Tibial nerve (tissue), 4 donors: Measurements from ENCODE around the gene SLC24A5. TPM values are rescaled to one million over a fixed set of nuclear protein-coding genes. Genes with fewer than 3 reads are reported as not detected.

Source experiments
- DNase-seq, 2 donors: peaks; one replicate each; pipeline ENCODE4 v3.0.0-alpha.2; 2019; ENCODE audit warnings: low spot score in 2 of 2
- H3K27ac ChIP-seq, 4 donors: fragments of 200-600 bp; sonication (generic) in 3 of 4; one replicate each; pipeline ENCODE4 v1.5.1; 2017 to 2019; ENCODE audit warnings: mild to moderate bottlenecking in 1 of 4
- H3K27me3 ChIP-seq, 2 donors: fragments of 200-600 bp; sonication (generic) in 1 of 2; one replicate each; pipeline versions ENCODE4 v1.5.1 to v1.6.0; 2017 to 2019
- H3K36me3 ChIP-seq, 3 donors: fragments of 200-600 bp; sonication (generic); one replicate each; pipeline ENCODE4 v1.5.1; 2018 to 2019
- H3K4me1 ChIP-seq, 4 donors: fragments of 200-600 bp; sonication (generic) in 3 of 4; one replicate each; pipeline ENCODE4 v1.5.1; 2017 to 2019
- H3K4me3 ChIP-seq, 4 donors: fragments of 200-600 bp; sonication (generic) in 3 of 4; one replicate each; pipeline ENCODE4 v1.5.1; 2017 to 2019; ENCODE audit warnings: mild to moderate bottlenecking in 1 of 4, moderate library complexity in 1 of 4
- H3K9me3 ChIP-seq, 4 donors: fragments of 200-600 bp; sonication (generic) in 3 of 4; one replicate each; pipeline ENCODE4 v1.5.1; 2017 to 2019
- CTCF ChIP-seq, 5 experiments: fragments of 200-600 bp in 3 of 5; fragments of 450-650 bp in 2 of 5; sonication (generic) in 3 of 5; IDR thresholded peaks; one replicate each; pipeline ENCODE4 v1.5.1; 2016 to 2019; ENCODE audit warnings: antibody characterized with exemption in 5 of 5, mild to moderate bottlenecking in 3 of 5, moderate library complexity in 2 of 5
- EP300 ChIP-seq, 2 donors: sonication (generic); formaldehyde crosslinking; IDR thresholded peaks; one replicate each; pipeline ENCODE4 v1.6.1; 2017; ENCODE audit warnings: antibody characterized with exemption in 2 of 2, mild to moderate bottlenecking in 1 of 2
- POLR2A ChIP-seq, 2 donors: fragments of 450-650 bp; IDR thresholded peaks; one replicate each; pipeline ENCODE4 v1.6.1; 2017; ENCODE audit warnings: antibody characterized with exemption in 2 of 2, mild to moderate bottlenecking in 2 of 2, moderate library complexity in 2 of 2
- whole genome bisulfite sequencing, 2 donors: methylation state at CpG; one replicate each; pipeline ENCODE4 v1.1.5; 2018; 5-methylcytosine and 5-hydroxymethylcytosine counted together
- total RNA-seq, 4 donors: library from RNA; depleted of rRNA; stranded (reverse); fragments of >200 nt; gene quantifications; one replicate each; pipeline ENCODE4 v1.1.0, GENCODE V29; 2016

The SLC24A5 gene
- total RNA-seq, 4 donors from 2014 or later, result 0.20 to 0.84 (median 0.44) TPM; not detected in 1

GRCh38 chr15:48121849-48122248 is 1.1 kb downstream of the SLC24A5 start:
- TF ChIP-seq POLR2A (IDR thresholded peaks at IDR 0.05) (no peak), CTCF (IDR thresholded peaks at IDR 0.05) (no peak), EP300 (IDR thresholded peaks at IDR 0.05) (no peak)
- H3K9me3 ChIP-seq, result no peaks in the 10 kb centered on the region
- H3K27me3 ChIP-seq, result no peaks in the 10 kb centered on the region
- DNase-seq, result no peak
- peaks cover 0 to 10% (median 0%) of the 10 kb centered on the region in 4 donors for H3K4me1 ChIP-seq
- H3K27ac ChIP-seq, result no peak overlapping the region
- 82% methylated on average over 8 of the region's 8 CpGs for WGBS, 2 donors
- H3K36me3 ChIP-seq, result no peaks in the 10 kb centered on the region
- H3K4me3 ChIP-seq, result no peak overlapping the region

GRCh38 chr15:48126667-48127355 is 6.0 kb downstream of the SLC24A5 start:
- Histone ChIP-seq H3K4me1 (no peaks in the 10 kb centered on the region), H3K27me3 (no peaks in the 10 kb centered on the region), H3K9me3 (no peaks in the 10 kb centered on the region), H3K4me3 (no peak overlapping the region), H3K36me3 (no peaks in the 10 kb centered on the region), H3K27ac (no peak overlapping the region)
- TF ChIP-seq EP300 (IDR thresholded peaks at IDR 0.05) (no peak), CTCF (IDR thresholded peaks at IDR 0.05) (no peak), POLR2A (IDR thresholded peaks at IDR 0.05) (no peak)
- DNase-seq, result no peak
- WGBS, 2 donors, result 61 to 65% methylated on average over 6 of the region's 6 CpGs

GRCh38 chr15:48131324-48131723 is 10.5 kb downstream of the SLC24A5 start:
- Histone ChIP-seq H3K4me1 (no peaks in the 10 kb centered on the region), H3K36me3 (no peaks in the 10 kb centered on the region), H3K4me3 (no peak overlapping the region), H3K27ac (no peak overlapping the region), H3K9me3 (no peaks in the 10 kb centered on the region), H3K27me3 (no peaks in the 10 kb centered on the region)
- DNase-seq, result no peak
- TF ChIP-seq CTCF (IDR thresholded peaks at IDR 0.05) (no peak), POLR2A (IDR thresholded peaks at IDR 0.05) (no peak), EP300 (IDR thresholded peaks at IDR 0.05) (no peak)

GRCh38 chr15:48132874-48133273 is 12.1 kb downstream of the SLC24A5 start:
- H3K4me1 ChIP-seq, result no peaks in the 10 kb centered on the region
- WGBS, 2 donors, result 91 to 93% methylated on average over 6 of the region's 6 CpGs
- H3K36me3 ChIP-seq, result no peaks in the 10 kb centered on the region
- no peaks in the 10 kb centered on the region for H3K9me3 ChIP-seq
- TF ChIP-seq EP300 (IDR thresholded peaks at IDR 0.05), result no peak
- no peak for TF ChIP-seq CTCF (IDR thresholded peaks at IDR 0.05)
- TF ChIP-seq POLR2A (IDR thresholded peaks at IDR 0.05), result no peak
- no peaks in the 10 kb centered on the region for H3K27me3 ChIP-seq
- DNase-seq, result no peak
- no peak overlapping the region for H3K27ac ChIP-seq
- H3K4me3 ChIP-seq, result no peak overlapping the region

- Histone ChIP-seq H3K9me3 (no peaks in the 10 kb centered on the region), H3K4me3 (no peak overlapping the region), H3K27me3 (no peaks in the 10 kb centered on the region), H3K4me1 (peaks cover 0 to 23% (median 0%) of the 10 kb centered on the region in 4 donors), H3K36me3 (peaks cover 0 to 4% (median 0%) of the 10 kb centered on the region in 3 donors), H3K27ac (no peak overlapping the region)
- no peak for DNase-seq
- TF ChIP-seq EP300 (IDR thresholded peaks at IDR 0.05) (no peak), POLR2A (IDR thresholded peaks at IDR 0.05) (no peak)
- 89 to 96% methylated on average over 1 of the region's 1 CpG for WGBS, 2 donors
These were observed 23.1 kb downstream of the SLC24A5 start for GRCh38 chr15:48143856-48144255.
